Uterus (tissue), 2 donors: ENCODE data around the gene CDIPT.

ENCODE experiments used
- CTCF ChIP-seq, 4 experiments: fragments of 200-600 bp in 2 of 4; fragments of 450-650 bp in 2 of 4; sonication (generic) in 2 of 4; IDR thresholded peaks; one replicate each; pipeline ENCODE4 v1.5.1; 2016 to 2019; ENCODE audit warnings: antibody characterized with exemption in 4 of 4, mild to moderate bottlenecking in 2 of 4, moderate library complexity in 1 of 4
- POLR2A ChIP-seq, 2 donors: fragments of 450-650 bp; IDR thresholded peaks; one replicate each; pipeline ENCODE4 v1.6.1; 2016; ENCODE audit warnings: antibody characterized with exemption in 2 of 2, mild to moderate bottlenecking in 1 of 2, moderate library complexity in 1 of 2

- no peak for TF ChIP-seq CTCF (IDR thresholded peaks at IDR 0.05)
- TF ChIP-seq POLR2A (IDR thresholded peaks at IDR 0.05) = no peak
Observed at GRCh38 chr16:29835926-29836325, 27.1 kb downstream of the CDIPT start.
